ENCODE measurements around the gene LAMTOR2.
A peak's percentile ranks its signal among the peaks of the same experiment; 100 is the strongest.
"Not testable (repeated sequence)": the region's sequence is repeated elsewhere in the genome, so short reads cannot be mapped to it uniquely, and the experiment has no call there.

The LAMTOR2 gene

DNA sequence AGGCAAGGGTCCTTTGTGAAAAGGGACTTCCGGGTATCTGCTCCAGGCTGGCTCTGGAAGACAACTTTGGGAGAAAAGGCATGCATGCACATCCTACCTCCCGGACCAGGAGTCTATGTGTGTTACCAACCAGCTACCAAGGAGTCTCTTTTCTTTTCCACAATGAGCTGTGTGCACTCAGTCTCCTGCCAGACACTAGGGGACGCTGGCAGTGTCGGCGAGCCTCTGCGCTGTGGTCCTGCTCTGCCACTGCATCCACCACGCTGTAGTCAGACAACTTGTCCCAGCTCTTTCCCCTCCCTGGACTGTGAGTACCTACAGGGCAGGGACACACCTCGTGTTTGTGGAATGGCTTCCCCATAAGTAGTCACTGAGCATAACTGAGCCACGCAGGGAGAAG is 28.7 kb upstream of the LAMTOR2 start:
- no peak overlapping the region for H3K4me2 ChIP-seq (ENCODE audit: low read length)
- H2BK5ac ChIP-seq (ENCODE audit: low read length), result no peak overlapping the region
- peak; percentile 82 for DNase-seq
- H3K4me3 ChIP-seq (ENCODE audit: low read length), result no peak overlapping the region
- H3K36me3 ChIP-seq (ENCODE audit: control insufficient read depth, insufficient read depth, low read length), result no peaks in the 10 kb centered on the region
- H3K79me1 ChIP-seq (ENCODE audit: low read length), result no peaks in the 10 kb centered on the region
- no peak overlapping the region for H4K5ac ChIP-seq (ENCODE audit: low read length)
- no peak overlapping the region for H3K27ac ChIP-seq (ENCODE audit: low read depth, low read length)
- H3K27me3 ChIP-seq (ENCODE audit: insufficient read depth, low read length, poor library complexity), result no peaks in the 10 kb centered on the region
- H3K23ac ChIP-seq (ENCODE audit: low read length), result no peak overlapping the region
- H3K79me2 ChIP-seq (ENCODE audit: control insufficient read depth, insufficient read depth, low read length), result no peaks in the 10 kb centered on the region
- H3K4ac ChIP-seq (ENCODE audit: low read depth, low read length), result no peak overlapping the region
- peak overlapping the region; percentile 6 for H3K56ac ChIP-seq (ENCODE audit: low read length)
- H3K4me1 ChIP-seq (ENCODE audit: control insufficient read depth, low read depth, low read length), result no peaks in the 10 kb centered on the region
- H2BK120ac ChIP-seq (ENCODE audit: low read depth, low read length), result no peak overlapping the region
- no peak overlapping the region for H4K8ac ChIP-seq (ENCODE audit: low read depth, low read length)
- no peak overlapping the region for H3K9ac ChIP-seq (ENCODE audit: low read length)
- no peak overlapping the region for H3K18ac ChIP-seq (ENCODE audit: low read length)
- no CpG with 5 or more reads among the region's 9 CpGs for WGBS (ENCODE audit: extremely low coverage, insufficient coverage, low lambda C conversion rate)
- no peak overlapping the region for H2AK5ac ChIP-seq (ENCODE audit: low read length)
- no peak overlapping the region for H2BK15ac ChIP-seq (replicated peaks; ENCODE audit: low read depth)

DNA sequence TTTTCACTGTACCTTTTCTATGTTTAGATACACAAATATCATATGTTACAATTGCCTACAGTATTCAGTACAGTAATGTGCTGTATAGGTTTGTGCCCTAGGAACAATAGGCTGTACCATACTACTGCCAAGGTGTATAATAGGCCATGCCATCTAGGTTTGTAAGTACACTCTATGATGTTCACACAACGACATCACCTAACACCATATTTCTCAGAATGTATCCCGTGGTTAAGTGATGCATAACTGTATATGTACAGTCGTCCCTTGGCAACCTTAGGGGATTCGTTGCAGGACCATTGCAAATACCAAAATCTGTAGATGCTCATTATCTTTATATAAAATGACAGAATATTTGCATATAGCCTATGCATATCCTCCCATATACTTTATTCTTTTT is 28.0 kb upstream of the LAMTOR2 start:
- Histone ChIP-seq H3K79me2 (ENCODE audit: control insufficient read depth, insufficient read depth, low read length) (no peaks in the 10 kb centered on the region), H3K18ac (ENCODE audit: low read length) (no peak overlapping the region), H3K56ac (ENCODE audit: low read length) (no peak overlapping the region), H2BK15ac (replicated peaks; ENCODE audit: low read depth) (no peak overlapping the region), H3K79me1 (ENCODE audit: low read length) (no peaks in the 10 kb centered on the region), H4K8ac (ENCODE audit: low read depth, low read length) (no peak overlapping the region), H3K4me3 (ENCODE audit: low read length) (no peak overlapping the region), H3K36me3 (ENCODE audit: control insufficient read depth, insufficient read depth, low read length) (no peaks in the 10 kb centered on the region), H3K27ac (ENCODE audit: low read depth, low read length) (no peak overlapping the region), H3K4ac (ENCODE audit: low read depth, low read length) (no peak overlapping the region), H3K4me1 (ENCODE audit: control insufficient read depth, low read depth, low read length) (no peaks in the 10 kb centered on the region), H2BK5ac (ENCODE audit: low read length) (no peak overlapping the region), H3K9ac (ENCODE audit: low read length) (no peak overlapping the region), H3K4me2 (ENCODE audit: low read length) (no peak overlapping the region), H2AK5ac (ENCODE audit: low read length) (no peak overlapping the region), H4K5ac (ENCODE audit: low read length) (no peak overlapping the region), H2BK120ac (ENCODE audit: low read depth, low read length) (no peak overlapping the region), H3K27me3 (ENCODE audit: insufficient read depth, low read length, poor library complexity) (no peaks in the 10 kb centered on the region), H3K23ac (ENCODE audit: low read length) (no peak overlapping the region)
- no peak for DNase-seq
- no CpG with 5 or more reads among the region's 4 CpGs for WGBS (ENCODE audit: extremely low coverage, insufficient coverage, low lambda C conversion rate)

DNA sequence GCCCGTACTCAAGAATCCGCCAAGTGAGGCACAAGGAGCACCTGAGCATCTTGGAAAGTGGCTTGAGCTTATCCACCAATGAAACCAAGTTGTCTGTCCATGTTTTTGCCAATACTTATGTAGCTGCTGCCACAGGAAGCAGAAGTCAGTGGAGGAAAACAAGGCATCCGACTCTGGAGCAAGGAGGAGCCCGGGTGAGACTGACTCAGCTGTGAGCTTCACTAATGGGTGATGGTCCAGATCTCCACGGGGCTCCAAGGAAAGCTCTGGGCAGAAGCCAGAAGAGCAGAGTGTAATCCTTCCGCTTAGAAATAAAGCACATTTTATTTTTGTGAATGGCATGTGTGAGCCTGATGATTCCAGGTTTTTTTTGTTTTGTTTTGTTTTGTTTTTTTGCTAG is 21.6 kb upstream of the LAMTOR2 start:
- no peaks in the 10 kb centered on the region for H3K4me1 ChIP-seq (ENCODE audit: control insufficient read depth, low read depth, low read length)

DNA sequence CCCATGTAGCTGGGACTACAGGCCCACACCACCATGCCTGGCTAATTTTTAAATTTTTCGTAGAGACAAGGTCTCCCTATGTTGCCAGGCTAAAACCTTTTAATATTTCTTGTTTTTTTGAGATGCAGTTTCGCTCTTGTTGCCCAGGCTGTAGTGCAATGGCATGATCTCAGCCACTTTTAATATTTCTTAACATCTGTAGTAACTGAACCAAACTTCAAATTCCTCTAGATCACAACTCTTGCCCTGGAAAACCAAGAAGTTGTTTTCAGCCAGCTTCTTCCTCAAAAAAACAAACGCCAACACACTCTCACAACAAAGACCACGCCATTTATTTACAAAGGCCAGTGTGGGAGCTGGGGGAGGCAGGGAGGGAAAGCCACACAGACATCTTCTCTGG is 19.6 kb upstream of the LAMTOR2 start:
- H3K23ac ChIP-seq (ENCODE audit: low read length); H3K56ac ChIP-seq (ENCODE audit: low read length); H3K27ac ChIP-seq (ENCODE audit: low read depth, low read length); H3K36me3 ChIP-seq (ENCODE audit: control insufficient read depth, insufficient read depth, low read length); H4K5ac ChIP-seq (ENCODE audit: low read length); DNase-seq; H3K4me1 ChIP-seq (ENCODE audit: control insufficient read depth, low read depth, low read length); H2BK5ac ChIP-seq (ENCODE audit: low read length); H4K8ac ChIP-seq (ENCODE audit: low read depth, low read length); H2BK15ac ChIP-seq (replicated peaks; ENCODE audit: low read depth); H3K79me2 ChIP-seq (ENCODE audit: control insufficient read depth, insufficient read depth, low read length); H2BK120ac ChIP-seq (ENCODE audit: low read depth, low read length); H3K4ac ChIP-seq (ENCODE audit: low read depth, low read length); H3K27me3 ChIP-seq (ENCODE audit: insufficient read depth, low read length, poor library complexity); H3K4me3 ChIP-seq (ENCODE audit: low read length); H3K9ac ChIP-seq (ENCODE audit: low read length); H3K18ac ChIP-seq (ENCODE audit: low read length); H3K79me1 ChIP-seq (ENCODE audit: low read length); H2AK5ac ChIP-seq (ENCODE audit: low read length); H3K4me2 ChIP-seq (ENCODE audit: low read length): not testable (repeated sequence)
- WGBS (ENCODE audit: extremely low coverage, insufficient coverage, low lambda C conversion rate), result no CpG with 5 or more reads among the region's 4 CpGs

More for the DNA sequence above, 21.6 kb upstream of the LAMTOR2 start:
- Histone ChIP-seq H3K79me2 (ENCODE audit: control insufficient read depth, insufficient read depth, low read length) (no peaks in the 10 kb centered on the region), H3K56ac (ENCODE audit: low read length) (no peak overlapping the region), H3K9ac (ENCODE audit: low read length) (no peak overlapping the region), H3K4me3 (ENCODE audit: low read length) (no peak overlapping the region), H2BK15ac (replicated peaks; ENCODE audit: low read depth) (no peak overlapping the region), H2BK120ac (ENCODE audit: low read depth, low read length) (no peak overlapping the region), H4K8ac (ENCODE audit: low read depth, low read length) (no peak overlapping the region), H3K4ac (ENCODE audit: low read depth, low read length) (no peak overlapping the region), H3K79me1 (ENCODE audit: low read length) (no peaks in the 10 kb centered on the region), H3K4me2 (ENCODE audit: low read length) (no peak overlapping the region), H4K5ac (ENCODE audit: low read length) (no peak overlapping the region), H3K27ac (ENCODE audit: low read depth, low read length) (no peak overlapping the region), H2BK5ac (ENCODE audit: low read length) (no peak overlapping the region), H3K18ac (ENCODE audit: low read length) (no peak overlapping the region), H3K23ac (ENCODE audit: low read length) (no peak overlapping the region), H2AK5ac (ENCODE audit: low read length) (no peak overlapping the region), H3K36me3 (ENCODE audit: control insufficient read depth, insufficient read depth, low read length) (no peaks in the 10 kb centered on the region), H3K27me3 (ENCODE audit: insufficient read depth, low read length, poor library complexity) (no peaks in the 10 kb centered on the region)
- WGBS (ENCODE audit: extremely low coverage, insufficient coverage, low lambda C conversion rate), result no CpG with 5 or more reads among the region's 6 CpGs
- DNase-seq, result no peak

DNA sequence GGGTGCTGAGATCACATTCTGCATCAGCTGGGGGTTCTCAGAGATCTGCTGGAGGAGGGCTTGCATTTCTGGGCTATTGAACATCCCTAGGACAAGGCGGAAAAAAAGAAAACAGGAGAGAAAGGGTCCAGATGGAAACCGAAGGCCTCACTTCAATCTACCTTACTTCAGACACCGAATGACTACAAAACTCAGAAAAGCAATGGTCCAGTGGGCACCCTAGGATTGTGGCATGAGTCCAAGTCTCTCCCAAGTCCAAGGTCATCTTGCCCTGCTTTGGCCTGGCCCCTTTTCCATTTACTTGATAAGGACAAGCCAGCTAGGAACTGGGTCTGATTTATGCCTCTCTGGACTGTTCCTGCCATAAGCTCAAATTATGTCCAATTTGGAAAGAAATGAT is 11.8 kb upstream of the LAMTOR2 start:
- WGBS (ENCODE audit: extremely low coverage, insufficient coverage, low lambda C conversion rate), result no CpG with 5 or more reads among the region's 3 CpGs
- H3K36me3 ChIP-seq (ENCODE audit: control insufficient read depth, insufficient read depth, low read length), result peaks cover 7% of the 10 kb centered on the region
- no peak overlapping the region for H2BK15ac ChIP-seq (replicated peaks; ENCODE audit: low read depth)

DNA sequence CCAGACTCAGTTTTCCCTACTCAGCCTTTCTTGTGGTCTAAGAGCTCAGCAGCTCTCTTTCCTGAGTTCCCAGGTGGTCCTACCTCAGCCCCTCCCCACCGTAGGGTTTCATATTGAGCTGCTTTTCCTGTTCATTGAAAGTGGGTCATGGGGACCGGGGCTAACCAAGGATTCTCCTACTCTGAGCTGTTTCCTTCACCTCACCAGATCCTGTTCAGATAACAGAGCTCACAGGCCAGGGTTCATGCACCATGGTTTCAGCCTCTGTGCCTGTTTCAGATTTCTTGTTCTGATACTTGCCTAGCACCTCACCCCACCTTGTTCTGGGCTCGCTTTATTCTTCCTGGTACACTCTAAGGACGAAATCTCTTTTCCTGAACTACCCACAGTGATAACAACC is 9.5 kb upstream of the LAMTOR2 start:
- H3K79me2 ChIP-seq (ENCODE audit: control insufficient read depth, insufficient read depth, low read length), result no peaks in the 10 kb centered on the region
- H3K18ac ChIP-seq (ENCODE audit: low read length), result no peak overlapping the region
- no peak overlapping the region for H2BK5ac ChIP-seq (ENCODE audit: low read length)
- H3K36me3 ChIP-seq (ENCODE audit: control insufficient read depth, insufficient read depth, low read length), result peaks cover 10% of the 10 kb centered on the region
- no peak overlapping the region for H3K4ac ChIP-seq (ENCODE audit: low read depth, low read length)
- no peak overlapping the region for H2BK15ac ChIP-seq (replicated peaks; ENCODE audit: low read depth)
- H3K23ac ChIP-seq (ENCODE audit: low read length), result no peak overlapping the region
- H3K4me3 ChIP-seq (ENCODE audit: low read length), result no peak overlapping the region
- H3K56ac ChIP-seq (ENCODE audit: low read length), result no peak overlapping the region
- no CpG with 5 or more reads among the region's 4 CpGs for WGBS (ENCODE audit: extremely low coverage, insufficient coverage, low lambda C conversion rate)
- DNase-seq, result no peak
- H4K8ac ChIP-seq (ENCODE audit: low read depth, low read length), result no peak overlapping the region
- H4K5ac ChIP-seq (ENCODE audit: low read length), result no peak overlapping the region
- no peaks in the 10 kb centered on the region for H3K79me1 ChIP-seq (ENCODE audit: low read length)
- H3K4me1 ChIP-seq (ENCODE audit: control insufficient read depth, low read depth, low read length), result no peaks in the 10 kb centered on the region
- H3K4me2 ChIP-seq (ENCODE audit: low read length), result no peak overlapping the region
- H3K27ac ChIP-seq (ENCODE audit: low read depth, low read length), result no peak overlapping the region
- no peaks in the 10 kb centered on the region for H3K27me3 ChIP-seq (ENCODE audit: insufficient read depth, low read length, poor library complexity)
- H2BK120ac ChIP-seq (ENCODE audit: low read depth, low read length), result no peak overlapping the region
- H2AK5ac ChIP-seq (ENCODE audit: low read length), result no peak overlapping the region
- no peak overlapping the region for H3K9ac ChIP-seq (ENCODE audit: low read length)

More for the DNA sequence above, 11.8 kb upstream of the LAMTOR2 start:
- Histone ChIP-seq H3K4me2 (ENCODE audit: low read length) (no peak overlapping the region), H3K27me3 (ENCODE audit: insufficient read depth, low read length, poor library complexity) (no peaks in the 10 kb centered on the region), H3K4me3 (ENCODE audit: low read length) (no peak overlapping the region), H3K79me2 (ENCODE audit: control insufficient read depth, insufficient read depth, low read length) (no peaks in the 10 kb centered on the region), H3K23ac (ENCODE audit: low read length) (no peak overlapping the region), H3K9ac (ENCODE audit: low read length) (no peak overlapping the region), H4K5ac (ENCODE audit: low read length) (no peak overlapping the region), H3K4ac (ENCODE audit: low read depth, low read length) (no peak overlapping the region), H3K27ac (ENCODE audit: low read depth, low read length) (no peak overlapping the region), H3K4me1 (ENCODE audit: control insufficient read depth, low read depth, low read length) (no peaks in the 10 kb centered on the region), H2BK5ac (ENCODE audit: low read length) (no peak overlapping the region), H4K8ac (ENCODE audit: low read depth, low read length) (no peak overlapping the region), H3K56ac (ENCODE audit: low read length) (no peak overlapping the region), H3K18ac (ENCODE audit: low read length) (no peak overlapping the region), H3K79me1 (ENCODE audit: low read length) (no peaks in the 10 kb centered on the region), H2BK120ac (ENCODE audit: low read depth, low read length) (no peak overlapping the region), H2AK5ac (ENCODE audit: low read length) (no peak overlapping the region)
- no peak for DNase-seq

Data from mesendoderm (in vitro differentiated cells).